NCI-H146 (cell line): ENCODE results near the gene KRTAP5-10.
"Not testable (repeated sequence)": the region's sequence is repeated elsewhere in the genome, so short reads cannot be mapped to it uniquely, and the experiment has no call there.

Experiments
- DNase-seq: peaks from one replicate; lab custom pipeline; 2025; lab: John Stamatoyannopoulos, UW

The KRTAP5-10 gene

DNA sequence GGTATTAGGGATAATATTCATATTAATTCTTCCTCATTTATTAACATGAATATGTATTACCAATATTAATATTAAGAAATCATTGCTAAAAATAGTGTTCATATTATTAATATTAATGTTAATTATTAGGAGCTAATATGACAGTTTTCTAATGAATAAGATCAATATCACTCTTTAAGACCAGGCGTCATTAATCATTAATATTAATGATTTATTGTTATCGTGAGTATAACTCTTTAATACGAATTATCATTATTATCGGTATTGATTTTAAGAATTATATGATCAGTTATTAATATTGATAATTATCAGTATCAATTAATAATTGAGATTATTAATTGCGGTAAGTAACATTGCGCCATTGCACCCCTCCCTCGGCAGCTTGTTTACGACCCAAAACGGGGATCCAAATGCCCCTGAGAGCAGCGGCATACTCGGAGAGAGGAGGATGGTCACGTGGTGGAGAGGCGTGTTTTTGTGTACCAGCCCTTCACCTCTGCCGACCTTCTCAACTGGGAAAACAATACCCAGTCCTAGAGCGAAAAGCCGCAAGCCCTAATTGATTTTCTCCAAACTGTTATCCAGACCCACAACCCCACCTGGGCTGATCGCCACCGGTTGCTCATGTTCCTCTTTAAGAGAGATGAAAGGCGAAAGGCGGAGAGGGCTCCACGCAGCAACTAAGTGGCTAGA is 46.0 kb downstream of the KRTAP5-10 start:
- not testable (repeated sequence) for DNase-seq

- not testable (repeated sequence) for DNase-seq
Measured at GRCh38 chr11:71613931-71614330, 48.6 kb downstream of the KRTAP5-10 start.

DNA sequence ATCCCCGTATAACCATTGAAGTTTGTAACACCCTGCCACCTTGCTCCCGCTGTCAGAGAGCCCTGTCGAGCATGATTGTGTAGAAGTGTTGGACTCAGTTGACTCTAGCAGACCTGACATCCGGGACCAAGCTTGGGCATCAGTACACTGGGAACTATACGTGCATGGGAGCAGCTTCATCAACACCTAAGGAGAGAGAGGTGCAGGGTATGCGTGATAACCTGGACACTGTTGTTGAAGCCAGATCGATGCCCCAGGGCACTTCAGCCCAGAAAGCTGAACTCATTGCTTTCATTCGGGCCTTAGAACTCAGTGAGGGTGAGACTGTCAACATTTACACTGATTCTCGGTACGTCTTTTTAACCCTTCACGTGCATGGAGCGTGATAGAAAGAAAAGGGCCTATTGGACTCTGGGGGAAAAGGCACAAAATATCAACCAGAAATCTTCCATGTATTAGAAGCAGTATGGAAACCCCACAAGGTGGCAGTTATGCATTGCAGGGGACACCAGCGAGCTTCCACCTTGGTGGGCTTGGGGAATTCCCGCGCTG is 49.1 kb downstream of the KRTAP5-10 start:
- not testable (repeated sequence) for DNase-seq

- not testable (repeated sequence) for DNase-seq
Measured at GRCh38 chr11:71615003-71615402, 49.6 kb downstream of the KRTAP5-10 start.
